CD4-positive, CD25-positive, alpha-beta regulatory T cell (primary cell): ENCODE results near the gene ANKLE1. TPM values are rescaled to one million over a fixed set of nuclear protein-coding genes. Genes with fewer than 3 reads are reported as not detected.

Experiments used
- ATAC-seq, 2 donors: fragments of 150-1000 bp; cut with Tn5 transposase; one replicate each; pipeline ENCODE4 v1.10.0; 2021; ENCODE audit warnings: low read depth in 2 of 2, moderate number of reproducible peaks in 2 of 2, moderate library complexity in 1 of 2
- DNase-seq, 3 donors: peaks; one replicate each; pipeline versions ENCODE4 v3.0.0 to v3.0.0-alpha.2; 2012 to 2022; ENCODE audit warnings: mixed read lengths in 1 of 3
- H3K27ac ChIP-seq: one replicate; pipeline ENCODE4 v1.7.0; 2013; ENCODE audit warnings: mild to moderate bottlenecking, low read length; ENCODE audit not compliant: insufficient read depth, poor library complexity, severe bottlenecking
- H3K27me3 ChIP-seq: one replicate; pipeline ENCODE4 v1.7.0; 2013; ENCODE audit warnings: low read length; ENCODE audit not compliant: control insufficient read depth, insufficient read depth
- H3K36me3 ChIP-seq: one replicate; pipeline ENCODE4 v1.7.0; 2013; ENCODE audit warnings: mild to moderate bottlenecking, low read length, moderate library complexity; ENCODE audit not compliant: control insufficient read depth, insufficient read depth
- H3K4me1 ChIP-seq: 2 replicates; pipeline ENCODE4 v1.7.0; 2013; ENCODE audit warnings: mild to moderate bottlenecking, low read length; ENCODE audit not compliant: insufficient read depth, control insufficient read depth, poor library complexity, severe bottlenecking
- H3K4me3 ChIP-seq: one replicate; pipeline ENCODE4 v1.7.0; 2013; ENCODE audit warnings: low read depth, mild to moderate bottlenecking, low read length, moderate library complexity
- H3K9me3 ChIP-seq, 2 experiments: 1 replicate in 1 of 2; 2 replicates in 1 of 2; pipeline ENCODE4 v1.7.0; 2013; ENCODE audit warnings: low read length in 2 of 2, mild to moderate bottlenecking in 1 of 2, moderate library complexity in 1 of 2; ENCODE audit not compliant: control insufficient read depth in 2 of 2
- H3K27ac Mint-ChIP-seq, 3 donors: one replicate each; pipeline ENCODE4 v1.8.0; 2020 to 2022; ENCODE audit warnings: mild to moderate bottlenecking in 3 of 3, mixed read lengths in 3 of 3, moderate library complexity in 2 of 3
- H3K27me3 Mint-ChIP-seq: one replicate; pipeline ENCODE4 v1.8.0; 2022; ENCODE audit warnings: mild to moderate bottlenecking, mixed read lengths
- H3K36me3 Mint-ChIP-seq: one replicate; pipeline ENCODE4 v1.8.0; 2020; ENCODE audit warnings: mixed read lengths
- H3K4me1 Mint-ChIP-seq, 4 donors: one replicate each; pipeline ENCODE4 v1.8.0; 2020 to 2022; ENCODE audit warnings: mixed read lengths in 4 of 4, mild to moderate bottlenecking in 1 of 4
- H3K4me3 Mint-ChIP-seq, 4 donors: one replicate each; pipeline ENCODE4 v1.8.0; 2020 to 2022; ENCODE audit warnings: mild to moderate bottlenecking in 4 of 4, mixed read lengths in 4 of 4, moderate library complexity in 3 of 4
- H3K9me3 Mint-ChIP-seq, 7 donors: one replicate each; pipeline ENCODE4 v1.8.0; 2020 to 2022; ENCODE audit warnings: mixed read lengths in 7 of 7, mild to moderate bottlenecking in 3 of 7, moderate library complexity in 2 of 7
- polyA plus RNA-seq, 4 donors: library from polyadenylated mRNA; unstranded; fragments of 300-500 nt; fragmentation: Illumina TruSeq; gene quantifications; one replicate each; pipeline ENCODE4 v1.2.3, GENCODE V29; 2021
- total RNA-seq: library from RNA; stranded (reverse); gene quantifications from one replicate; pipeline ENCODE4 v1.2.3, GENCODE V29; 2022

The ANKLE1 gene
- total and polyA plus RNA-seq, 5 donors from 2014 or later: 0.15 to 1.8 (median 1.0) TPM

DNA sequence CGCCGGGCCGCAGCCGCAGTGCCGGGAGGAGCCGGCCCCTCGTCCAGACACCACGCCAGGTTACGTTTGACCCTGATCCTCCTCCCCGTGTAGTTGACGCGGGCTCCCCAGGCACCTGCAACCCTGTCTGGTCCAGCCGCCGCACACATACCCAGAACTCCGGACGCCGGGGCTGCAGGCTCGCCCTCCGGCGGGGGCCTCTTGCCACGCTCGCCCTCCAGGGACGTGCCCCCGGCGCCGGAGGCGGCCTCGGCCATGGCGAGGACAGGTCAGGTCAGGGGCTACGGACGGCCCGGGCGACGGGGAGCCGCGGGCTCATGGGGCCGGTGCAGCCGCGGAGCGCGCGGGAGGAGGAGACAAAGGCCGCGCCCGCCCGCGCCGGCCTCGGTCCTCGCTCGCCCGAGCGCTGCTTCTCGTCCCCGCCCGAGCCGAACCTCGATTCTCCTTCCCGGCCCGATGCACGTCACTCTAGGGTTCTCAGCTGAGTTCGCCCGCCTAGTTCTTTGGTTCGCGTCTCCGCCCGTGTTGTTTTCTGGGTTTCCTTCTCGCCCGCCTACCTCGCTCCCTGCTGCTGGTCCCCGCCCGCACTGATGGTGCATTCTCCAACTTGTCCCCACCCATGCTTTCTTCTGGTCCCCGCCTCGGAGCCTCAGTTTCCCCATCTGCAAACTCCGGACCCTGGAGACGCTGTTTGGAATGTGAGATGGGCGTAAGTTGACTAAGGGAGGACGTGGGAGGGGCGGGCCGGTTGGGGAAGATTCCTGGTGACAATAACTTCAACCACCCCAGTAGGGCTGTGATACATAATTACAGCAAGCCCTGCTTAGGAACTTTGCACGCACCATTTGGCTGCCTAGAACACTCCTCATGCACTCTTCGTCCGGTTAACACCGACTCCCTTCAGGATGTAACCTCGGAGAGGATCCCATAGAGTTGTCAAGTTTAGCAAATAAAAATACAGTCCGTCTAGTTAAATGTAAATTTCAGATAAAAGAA is 53.0 kb downstream of the ANKLE1 start, which contains the start of gene ANO8:
Gene ANO8 (minus strand): TSS at position 442 of the 996 bp plus-strand sequence. CDS start 185 bp downstream, at position 257.
- peaks cover 5 to 61% (median 15%) of the 10 kb centered on the region in 4 donors for H3K4me1 Mint-ChIP-seq
- Histone ChIP-seq H3K4me1 (peaks cover 50% of the 10 kb centered on the region), H3K36me3 (no peaks in the 10 kb centered on the region), H3K27me3 (no peaks in the 10 kb centered on the region), H3K4me3 (peak within 1 kb of the TSS; percentile 57), H3K27ac (peak within 1 kb of the TSS; percentile 70), H3K9me3 (no peaks in the 10 kb centered on the region)
- ATAC-seq: peak; percentile 56 to 62
- peaks cover 9% of the 10 kb centered on the region for H3K27me3 Mint-ChIP-seq
- peak within 1 kb of the TSS; percentile 88 to 93 (median 90) for H3K4me3 Mint-ChIP-seq
- no peaks in the 10 kb centered on the region for H3K36me3 Mint-ChIP-seq
- H3K9me3 Mint-ChIP-seq: no peaks in the 10 kb centered on the region
- peak within 1 kb of the TSS; percentile 83 to 94 (median 94) for H3K27ac Mint-ChIP-seq
- peak; percentile 87 to 98 (median 96) for DNase-seq

DNA sequence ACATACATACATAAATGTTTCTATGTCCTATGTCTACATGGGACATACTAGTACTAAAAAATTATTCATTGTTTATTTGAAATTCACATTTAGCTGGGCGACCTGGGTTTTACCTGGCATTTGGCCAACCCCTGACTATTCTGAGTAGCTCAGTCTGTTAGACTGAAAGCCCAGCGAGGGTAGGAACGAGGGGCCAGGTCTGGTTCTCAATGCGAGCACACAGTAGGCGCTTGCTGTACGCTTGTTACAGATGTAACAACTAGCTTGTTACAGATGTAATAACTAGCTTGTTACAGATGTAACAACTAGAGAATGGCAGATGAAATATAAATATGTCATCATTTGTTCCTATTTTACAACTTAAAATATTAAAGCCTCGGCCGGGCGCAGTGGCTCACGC is 53.9 kb downstream of the ANKLE1 start:
- Histone ChIP-seq H3K27ac (no peak overlapping the region), H3K4me1 (peaks cover 49% of the 10 kb centered on the region), H3K9me3 (no peaks in the 10 kb centered on the region), H3K36me3 (no peaks in the 10 kb centered on the region), H3K27me3 (no peaks in the 10 kb centered on the region), H3K4me3 (no peak overlapping the region)
- ATAC-seq (no peak), DNase-seq (no peak)
- Mint-ChIP-seq H3K4me1 (peaks cover 5 to 59% (median 15%) of the 10 kb centered on the region in 4 donors), H3K36me3 (no peaks in the 10 kb centered on the region), H3K9me3 (no peaks in the 10 kb centered on the region), H3K27ac (peak overlapping the region in 1 of 3 donors; percentile 83), H3K27me3 (peaks cover 7% of the 10 kb centered on the region), H3K4me3 (peak overlapping the region; percentile 87 to 92 (median 90))

Other genes with a start within 250 kb of the ANKLE1 start
- 26.9 TPM for gene HAUS8, start 206.4 kb upstream of the ANKLE1 start, total RNA-seq
- 10 to 100 TPM; 11.0 to 12.7 (median 11.1) TPM for gene HAUS8, start 206.4 kb upstream of the ANKLE1 start, polyA plus RNA-seq
- gene MYO9B, start 206.1 kb upstream of the ANKLE1 start, total RNA-seq: 252 TPM
- 1 to 10 TPM; 3.4 to 6.7 (median 4.9) TPM for gene MYO9B, start 206.1 kb upstream of the ANKLE1 start, polyA plus RNA-seq
- 27.1 TPM for gene USE1, start 66.5 kb upstream of the ANKLE1 start, total RNA-seq
- 10 to 100 TPM; 43.9 to 53.7 (median 50.1) TPM for gene USE1, start 66.5 kb upstream of the ANKLE1 start, polyA plus RNA-seq
- 23.3 TPM for gene OCEL1, start 55.7 kb upstream of the ANKLE1 start, total RNA-seq
- 10 to 100 TPM; 34.0 to 51.0 (median 47.1) TPM for gene OCEL1, start 55.7 kb upstream of the ANKLE1 start, polyA plus RNA-seq
- 0.52 TPM for gene NR2F6, start 36.0 kb upstream of the ANKLE1 start, total RNA-seq
- 1 to 10 TPM in 2 of 4 donors, under 1 TPM in 2; 0.81 to 3.2 (median 1.5) TPM for gene NR2F6, start 36.0 kb upstream of the ANKLE1 start, polyA plus RNA-seq
- not detected for gene USHBP1, start 17.2 kb upstream of the ANKLE1 start, total RNA-seq
- gene USHBP1, start 17.2 kb upstream of the ANKLE1 start, polyA plus RNA-seq: not detected
- gene BABAM1, start 14.5 kb upstream of the ANKLE1 start, total RNA-seq: 82.3 TPM
- 100 to 1,000 TPM; 111 to 140 (median 124) TPM for gene BABAM1, start 14.5 kb upstream of the ANKLE1 start, polyA plus RNA-seq
- 5.1 TPM for gene ABHD8, start 21.5 kb downstream of the ANKLE1 start, total RNA-seq
- 1 to 10 TPM; 5.6 to 8.7 (median 6.4) TPM for gene ABHD8, start 21.5 kb downstream of the ANKLE1 start, polyA plus RNA-seq
- gene MRPL34, start 24.0 kb downstream of the ANKLE1 start, total RNA-seq: 37.1 TPM
- gene MRPL34, start 24.0 kb downstream of the ANKLE1 start, polyA plus RNA-seq: 100 to 1,000 TPM; 223 to 248 (median 236) TPM
- gene DDA1, start 27.7 kb downstream of the ANKLE1 start, total RNA-seq: 43.8 TPM
- 10 to 100 TPM; 26.7 to 38.6 (median 32.0) TPM for gene DDA1, start 27.7 kb downstream of the ANKLE1 start, polyA plus RNA-seq
- 17.8 TPM for gene ANO8, start 53.0 kb downstream of the ANKLE1 start, total RNA-seq
- gene ANO8, start 53.0 kb downstream of the ANKLE1 start, polyA plus RNA-seq: under 1 TPM in 3 of 4 donors, not detected in 1; 0.06 to 0.11 (median 0.08) TPM
- 26.1 TPM for gene GTPBP3, start 55.7 kb downstream of the ANKLE1 start, total RNA-seq
- 1 to 10 TPM; 5.2 to 9.4 (median 8.7) TPM for gene GTPBP3, start 55.7 kb downstream of the ANKLE1 start, polyA plus RNA-seq
- not detected for gene PLVAP, start 95.4 kb downstream of the ANKLE1 start, total RNA-seq
- gene PLVAP, start 95.4 kb downstream of the ANKLE1 start, polyA plus RNA-seq: not detected
- 1.3 TPM for gene CCDC194, start 112.3 kb downstream of the ANKLE1 start, total RNA-seq
- gene CCDC194, start 112.3 kb downstream of the ANKLE1 start, polyA plus RNA-seq: not detected
- 45.6 TPM for gene BST2, start 123.7 kb downstream of the ANKLE1 start, total RNA-seq
- gene BST2, start 123.7 kb downstream of the ANKLE1 start, polyA plus RNA-seq: 100 to 1,000 TPM; 155 to 175 (median 158) TPM
- 26.7 TPM for gene MVB12A, start 138.1 kb downstream of the ANKLE1 start, total RNA-seq
- gene MVB12A, start 138.1 kb downstream of the ANKLE1 start, polyA plus RNA-seq: 10 to 100 TPM; 30.1 to 48.6 (median 38.4) TPM
- gene TMEM221, start 166.8 kb downstream of the ANKLE1 start, total RNA-seq: not detected
- gene TMEM221, start 166.8 kb downstream of the ANKLE1 start, polyA plus RNA-seq: under 1 TPM in 1 of 4 donors, not detected in 3; 0.16 TPM
- gene NXNL1, start 179.0 kb downstream of the ANKLE1 start, total RNA-seq: not detected
- gene NXNL1, start 179.0 kb downstream of the ANKLE1 start, polyA plus RNA-seq: not detected
- gene SLC27A1, start 188.6 kb downstream of the ANKLE1 start, total RNA-seq: 4.6 TPM
- gene SLC27A1, start 188.6 kb downstream of the ANKLE1 start, polyA plus RNA-seq: 1 to 10 TPM; 3.9 to 5.2 (median 4.1) TPM
- gene PGLS, start 229.7 kb downstream of the ANKLE1 start, total RNA-seq: 49.9 TPM
- gene PGLS, start 229.7 kb downstream of the ANKLE1 start, polyA plus RNA-seq: 10 to 100 TPM; 60.5 to 76.0 (median 63.8) TPM